Hippocampal formation (tissue), 2 donors: ENCODE measurements around the gene GLRX.

Source experiments
- DNase-seq, 2 donors: peaks; one replicate each; lab custom pipeline; 2025; lab: John Stamatoyannopoulos, UW

GLRX gene

GRCh38 chr5:95808686-95809413 lies 13.7 kb downstream of the GLRX start:
- DNase-seq, result peak in 1 of 2 donors; percentile 49

GRCh38 chr5:95808013-95808685 lies 14.4 kb downstream of the GLRX start:
- DNase-seq, result no peak

- DNase-seq, result no peak
These were observed 15.8 kb downstream of the GLRX start for GRCh38 chr5:95806687-95807086.

GRCh38 chr5:95804736-95805539 lies 17.6 kb downstream of the GLRX start:
- no peak for DNase-seq

GRCh38 chr5:95803271-95804148 lies 19.0 kb downstream of the GLRX start:
- DNase-seq, result no peak

GRCh38 chr5:95801961-95802360 lies 20.6 kb downstream of the GLRX start:
- DNase-seq, result no peak

GRCh38 chr5:95801532-95801931 lies 21.0 kb downstream of the GLRX start:
- DNase-seq, result no peak

GRCh38 chr5:95800553-95800952 lies 22.0 kb downstream of the GLRX start:
- DNase-seq, result no peak

- no peak for DNase-seq
These were observed 23.2 kb downstream of the GLRX start for GRCh38 chr5:95799191-95799835.

GRCh38 chr5:95798545-95798944 lies 24.0 kb downstream of the GLRX start:
- no peak for DNase-seq

GRCh38 chr5:95798048-95798447 lies 24.5 kb downstream of the GLRX start:
- DNase-seq, result no peak

- DNase-seq, result no peak
These were observed 25.2 kb downstream of the GLRX start for GRCh38 chr5:95797301-95797700.

GRCh38 chr5:95794070-95794516 lies 28.4 kb downstream of the GLRX start:
- DNase-seq, result no peak

GRCh38 chr5:95791751-95792150 lies 30.8 kb downstream of the GLRX start:
- DNase-seq, result no peak

GRCh38 chr5:95788493-95788892 lies 34.0 kb downstream of the GLRX start:
- no peak for DNase-seq

- DNase-seq, result no peak
These were observed 35.6 kb downstream of the GLRX start for GRCh38 chr5:95786821-95787418.

- no peak for DNase-seq
These were observed 37.8 kb downstream of the GLRX start for GRCh38 chr5:95784514-95785302.

GRCh38 chr5:95783661-95784060 lies 38.9 kb downstream of the GLRX start:
- no peak for DNase-seq

- DNase-seq, result no peak
These were observed 40.3 kb downstream of the GLRX start for GRCh38 chr5:95782181-95782580.

GRCh38 chr5:95781101-95781583 lies 41.4 kb downstream of the GLRX start:
- peak; percentile 74 to 86 for DNase-seq
